Measurements from ENCODE around the gene NIPA2.

Gene NIPA2

DNA sequence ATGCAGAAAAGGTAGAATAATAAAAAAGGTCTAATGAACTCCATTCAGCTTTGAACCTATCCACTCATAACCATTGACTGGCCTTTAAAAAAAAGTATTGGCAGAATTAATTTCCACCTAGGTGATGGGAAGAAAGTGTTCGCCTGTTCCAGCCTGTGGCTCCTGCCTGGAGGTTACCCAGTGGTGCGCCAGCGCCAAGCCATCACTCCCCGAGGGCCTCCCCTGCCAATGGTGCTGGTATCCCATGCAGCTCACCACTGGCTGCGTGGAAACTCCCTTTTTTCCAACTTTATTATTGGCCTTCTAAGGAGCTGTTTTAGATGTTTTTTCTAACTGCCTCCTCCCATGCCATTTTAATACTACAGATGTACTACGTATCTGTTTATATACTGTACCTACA, 29.4 kb downstream of the NIPA2 start:
- TF ChIP-seq L3MBTL2 (conservative IDR thresholded peaks at IDR 0.05) (no peak), FOXM1 (IDR thresholded peaks at IDR 0.05; ENCODE audit: borderline replicate concordance) (no peak), FOXA1 (IDR thresholded peaks at IDR 0.05) (no peak), SP1 (IDR thresholded peaks at IDR 0.05) (no peak), HDGF (IDR thresholded peaks at IDR 0.05; ENCODE audit: borderline replicate concordance) (no peak), TARDBP (IDR thresholded peaks at IDR 0.05) (no peak), ELF4 (IDR thresholded peaks at IDR 0.05) (no peak), CTBP1 (IDR thresholded peaks at IDR 0.05; ENCODE audit: borderline replicate concordance) (no peak), SUZ12 (IDR thresholded peaks at IDR 0.05) (no peak), ZNF384 (IDR thresholded peaks at IDR 0.05) (no peak), LEF1 (IDR thresholded peaks at IDR 0.05; ENCODE audit: borderline replicate concordance) (no peak), FOXK2 (IDR thresholded peaks at IDR 0.05) (no peak), BHLHE40 (IDR thresholded peaks at IDR 0.05; ENCODE audit: borderline replicate concordance) (no peak), ARNT (IDR thresholded peaks at IDR 0.05) (no peak), NFRKB (IDR thresholded peaks at IDR 0.05) (no peak)
- TF ChIP-seq, protein P1, sequence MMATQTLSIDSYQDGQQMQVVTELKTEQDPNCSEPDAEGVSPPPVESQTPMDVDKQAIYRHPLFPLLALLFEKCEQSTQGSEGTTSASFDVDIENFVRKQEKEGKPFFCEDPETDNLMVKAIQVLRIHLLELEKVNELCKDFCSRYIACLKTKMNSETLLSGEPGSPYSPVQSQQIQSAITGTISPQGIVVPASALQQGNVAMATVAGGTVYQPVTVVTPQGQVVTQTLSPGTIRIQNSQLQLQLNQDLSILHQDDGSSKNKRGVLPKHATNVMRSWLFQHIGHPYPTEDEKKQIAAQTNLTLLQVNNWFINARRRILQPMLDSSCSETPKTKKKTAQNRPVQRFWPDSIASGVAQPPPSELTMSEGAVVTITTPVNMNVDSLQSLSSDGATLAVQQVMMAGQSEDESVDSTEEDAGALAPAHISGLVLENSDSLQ (IDR thresholded peaks at IDR 0.05), result no peak
- DNase-seq (ENCODE audit: extremely low spot score), result no peak
- CTCF ChIA-PET, result no interaction called here
- POLR2A ChIA-PET, result no interaction called here

- ChIA-PET POLR2A (no interaction called here), CTCF (no interaction called here)
- DNase-seq (ENCODE audit: extremely low spot score), result no peak
- TF ChIP-seq LEF1 (IDR thresholded peaks at IDR 0.05; ENCODE audit: borderline replicate concordance), result no peak
- TF ChIP-seq FOXA1 (IDR thresholded peaks at IDR 0.05), result no peak
- TF ChIP-seq NFRKB (IDR thresholded peaks at IDR 0.05), result no peak
- TF ChIP-seq SUZ12 (IDR thresholded peaks at IDR 0.05), result no peak
- no peak for TF ChIP-seq ZNF384 (IDR thresholded peaks at IDR 0.05)
- no peak for TF ChIP-seq FOXK2 (IDR thresholded peaks at IDR 0.05)
- TF ChIP-seq SP1 (IDR thresholded peaks at IDR 0.05), result no peak
- TF ChIP-seq BHLHE40 (IDR thresholded peaks at IDR 0.05; ENCODE audit: borderline replicate concordance), result no peak
- no peak for TF ChIP-seq L3MBTL2 (conservative IDR thresholded peaks at IDR 0.05)
Measured at GRCh38 chr15:22868495-22868894, 30.0 kb downstream of the NIPA2 start.

DNA sequence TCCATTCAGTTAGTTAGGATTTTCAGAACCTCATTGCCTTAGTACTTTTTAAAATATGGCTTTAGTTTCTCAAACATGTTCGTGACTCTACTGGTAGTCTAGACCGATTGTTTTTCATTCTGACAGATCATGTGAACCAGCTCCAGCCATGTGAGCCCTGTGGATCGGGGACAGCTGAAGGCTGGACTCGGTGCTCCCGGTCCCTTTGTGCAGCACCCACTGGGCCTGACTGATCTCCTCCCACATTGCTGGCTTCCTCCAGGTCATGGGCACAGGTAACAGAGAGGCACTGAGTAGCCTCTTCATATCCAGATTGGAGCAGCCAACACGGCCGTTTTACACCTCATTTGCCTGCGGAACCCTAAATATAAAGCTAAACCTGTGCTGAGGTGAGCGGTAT, 30.5 kb downstream of the NIPA2 start:
- ChIA-PET POLR2A (no interaction called here), CTCF (no interaction called here)
- TF ChIP-seq FOXM1 (IDR thresholded peaks at IDR 0.05; ENCODE audit: borderline replicate concordance) (no peak), NFRKB (IDR thresholded peaks at IDR 0.05) (no peak), ZNF384 (IDR thresholded peaks at IDR 0.05) (no peak), BHLHE40 (IDR thresholded peaks at IDR 0.05; ENCODE audit: borderline replicate concordance) (no peak), LEF1 (IDR thresholded peaks at IDR 0.05; ENCODE audit: borderline replicate concordance) (no peak), HDGF (IDR thresholded peaks at IDR 0.05; ENCODE audit: borderline replicate concordance) (no peak), TARDBP (IDR thresholded peaks at IDR 0.05) (no peak), L3MBTL2 (conservative IDR thresholded peaks at IDR 0.05) (no peak), SUZ12 (IDR thresholded peaks at IDR 0.05) (no peak), ELF4 (IDR thresholded peaks at IDR 0.05) (no peak)
- DNase-seq (ENCODE audit: extremely low spot score), result no peak

GRCh38 chr15:22869856-22870255, 31.4 kb downstream of the NIPA2 start:
- POLR2A ChIA-PET, result no interaction called here
- CTCF ChIA-PET, result no interaction called here
- no peak for DNase-seq (ENCODE audit: extremely low spot score)
- TF ChIP-seq FOXA1 (IDR thresholded peaks at IDR 0.05) (no peak), TARDBP (IDR thresholded peaks at IDR 0.05) (no peak), ELF4 (IDR thresholded peaks at IDR 0.05) (no peak)

DNA sequence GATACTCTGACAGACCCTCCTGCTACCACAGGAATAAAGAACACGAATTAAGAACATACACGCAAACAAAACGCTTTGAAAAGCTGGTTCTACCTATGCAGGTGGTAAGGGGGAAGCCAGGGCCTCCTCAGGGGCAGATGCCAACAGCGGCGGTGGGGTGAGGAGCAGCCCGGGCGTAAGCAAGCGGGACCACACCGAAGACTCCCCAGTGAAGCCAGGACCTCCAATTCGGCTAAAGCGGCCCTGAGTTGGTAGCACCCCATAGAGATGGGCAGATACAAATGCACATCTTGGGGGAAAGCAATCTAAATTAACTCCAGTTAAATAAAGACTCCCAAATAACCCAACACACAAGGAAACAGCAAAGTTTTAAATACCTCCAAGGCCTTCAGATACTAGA, 32.4 kb downstream of the NIPA2 start:
- TF ChIP-seq, protein P1 (IDR thresholded peaks at IDR 0.05), result no peak
- TF ChIP-seq FOXK2 (IDR thresholded peaks at IDR 0.05) (no peak), FOXM1 (IDR thresholded peaks at IDR 0.05; ENCODE audit: borderline replicate concordance) (no peak), FOXA1 (IDR thresholded peaks at IDR 0.05) (no peak), L3MBTL2 (conservative IDR thresholded peaks at IDR 0.05) (no peak), SUZ12 (IDR thresholded peaks at IDR 0.05) (no peak), HDGF (IDR thresholded peaks at IDR 0.05; ENCODE audit: borderline replicate concordance) (no peak), SP1 (IDR thresholded peaks at IDR 0.05) (no peak)
- POLR2A ChIA-PET, result no interaction called here
- CTCF ChIA-PET, result no interaction called here
- DNase-seq (ENCODE audit: extremely low spot score), result no peak

- TF ChIP-seq CTBP1 (IDR thresholded peaks at IDR 0.05; ENCODE audit: borderline replicate concordance) (no peak), FOXM1 (IDR thresholded peaks at IDR 0.05; ENCODE audit: borderline replicate concordance) (no peak), FOXK2 (IDR thresholded peaks at IDR 0.05) (no peak), TARDBP (IDR thresholded peaks at IDR 0.05) (no peak), HDGF (IDR thresholded peaks at IDR 0.05; ENCODE audit: borderline replicate concordance) (no peak), SUZ12 (IDR thresholded peaks at IDR 0.05) (no peak), L3MBTL2 (conservative IDR thresholded peaks at IDR 0.05) (no peak), ELF4 (IDR thresholded peaks at IDR 0.05) (no peak), BHLHE40 (IDR thresholded peaks at IDR 0.05; ENCODE audit: borderline replicate concordance) (no peak), LEF1 (IDR thresholded peaks at IDR 0.05; ENCODE audit: borderline replicate concordance) (no peak)
- TF ChIP-seq, protein P1 (IDR thresholded peaks at IDR 0.05), result no peak
- CTCF ChIA-PET, result no interaction called here
- DNase-seq (ENCODE audit: extremely low spot score), result no peak
- POLR2A ChIA-PET, result no interaction called here
Measured at GRCh38 chr15:22871481-22872086, 33.1 kb downstream of the NIPA2 start.
